Stimulated activated naive B cell treated with anti-CD40 and anti-IgM and Interleukin-4, amounts not matched to agents 10 μg/mL and 1 μg/mL and 100 μg/mL, for 72 hours (primary cell): ENCODE measurements around the gene ARMS2.

Experiments used
- ATAC-seq, 2 donors: fragments of 150-1000 bp; cut with Tn5 transposase; replicated peaks; 2 replicates each; pipeline ENCODE4 v1.10.0; 2021; ENCODE audit warnings: moderate library complexity in 1 of 2
- DNase-seq: peaks from one replicate; pipeline ENCODE4 v3.0.0; 2021
- H3K27ac Mint-ChIP-seq: one replicate; pipeline ENCODE4 v1.8.0; 2022; ENCODE audit warnings: mild to moderate bottlenecking, mixed read lengths
- H3K27me3 Mint-ChIP-seq, 2 donors: one replicate each; pipeline ENCODE4 v1.8.0; 2022; ENCODE audit warnings: mixed read lengths in 2 of 2
- H3K36me3 Mint-ChIP-seq, 2 donors: one replicate each; pipeline ENCODE4 v1.8.0; 2022; ENCODE audit warnings: mixed read lengths in 2 of 2, mild to moderate bottlenecking in 1 of 2
- H3K4me1 Mint-ChIP-seq, 2 donors: one replicate each; pipeline ENCODE4 v1.8.0; 2022; ENCODE audit warnings: mixed read lengths in 2 of 2, mild to moderate bottlenecking in 1 of 2
- H3K4me3 Mint-ChIP-seq, 2 donors: one replicate each; pipeline ENCODE4 v1.8.0; 2022; ENCODE audit warnings: mild to moderate bottlenecking in 2 of 2, mixed read lengths in 2 of 2, moderate library complexity in 1 of 2
- H3K9me3 Mint-ChIP-seq, 2 donors: one replicate each; pipeline ENCODE4 v1.8.0; 2022; ENCODE audit warnings: mixed read lengths in 2 of 2, mild to moderate bottlenecking in 1 of 2

Gene ARMS2

GRCh38 chr10:122499491-122499941, 45.1 kb downstream of the ARMS2 start:
- ATAC-seq (no peak), DNase-seq (no peak)
- Mint-ChIP-seq H3K4me1 (no peaks in the 10 kb centered on the region), H3K9me3 (no peaks in the 10 kb centered on the region), H3K27ac (no peak overlapping the region), H3K27me3 (peaks cover 13 to 36% of the 10 kb centered on the region in 2 donors), H3K36me3 (no peaks in the 10 kb centered on the region), H3K4me3 (no peak overlapping the region)

DNA sequence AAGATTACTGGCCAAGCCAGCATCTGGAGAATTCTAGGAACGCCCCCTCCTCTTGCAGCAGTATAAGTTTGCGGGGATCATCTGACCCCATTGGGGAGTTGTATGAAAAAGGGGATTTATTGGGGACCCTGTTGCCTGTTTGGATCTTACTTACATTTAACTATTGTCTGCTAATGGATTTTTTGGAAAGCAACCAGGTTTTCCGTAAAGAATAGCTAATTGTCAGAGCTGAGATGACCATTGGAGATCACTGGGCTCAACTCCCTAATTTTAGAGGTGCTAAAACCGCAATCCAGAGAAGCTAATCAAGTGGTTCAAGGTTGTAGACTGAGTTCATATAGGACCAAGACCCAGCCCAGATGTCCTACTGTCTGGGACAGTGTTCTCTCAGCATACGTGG, 45.7 kb downstream of the ARMS2 start:
- Mint-ChIP-seq H3K4me1 (no peaks in the 10 kb centered on the region), H3K27me3 (peaks cover 14 to 31% of the 10 kb centered on the region in 2 donors), H3K9me3 (no peaks in the 10 kb centered on the region), H3K27ac (no peak overlapping the region), H3K4me3 (no peak overlapping the region), H3K36me3 (no peaks in the 10 kb centered on the region)
- ATAC-seq (no peak), DNase-seq (no peak)

GRCh38 chr10:122500726-122501125, 46.3 kb downstream of the ARMS2 start:
- no peak for DNase-seq
- Mint-ChIP-seq H3K27ac (no peak overlapping the region), H3K36me3 (no peaks in the 10 kb centered on the region), H3K4me3 (no peak overlapping the region), H3K4me1 (no peaks in the 10 kb centered on the region), H3K9me3 (no peaks in the 10 kb centered on the region), H3K27me3 (peaks cover 16 to 27% of the 10 kb centered on the region in 2 donors)
- no peak for ATAC-seq

- Mint-ChIP-seq H3K36me3 (no peaks in the 10 kb centered on the region), H3K27ac (no peak overlapping the region), H3K27me3 (peaks cover 8 to 16% of the 10 kb centered on the region in 2 donors), H3K4me1 (no peaks in the 10 kb centered on the region), H3K9me3 (no peaks in the 10 kb centered on the region), H3K4me3 (no peak overlapping the region)
- no peak for DNase-seq
- ATAC-seq, result no peak
Measured at GRCh38 chr10:122503012-122503411, 48.6 kb downstream of the ARMS2 start.

DNA sequence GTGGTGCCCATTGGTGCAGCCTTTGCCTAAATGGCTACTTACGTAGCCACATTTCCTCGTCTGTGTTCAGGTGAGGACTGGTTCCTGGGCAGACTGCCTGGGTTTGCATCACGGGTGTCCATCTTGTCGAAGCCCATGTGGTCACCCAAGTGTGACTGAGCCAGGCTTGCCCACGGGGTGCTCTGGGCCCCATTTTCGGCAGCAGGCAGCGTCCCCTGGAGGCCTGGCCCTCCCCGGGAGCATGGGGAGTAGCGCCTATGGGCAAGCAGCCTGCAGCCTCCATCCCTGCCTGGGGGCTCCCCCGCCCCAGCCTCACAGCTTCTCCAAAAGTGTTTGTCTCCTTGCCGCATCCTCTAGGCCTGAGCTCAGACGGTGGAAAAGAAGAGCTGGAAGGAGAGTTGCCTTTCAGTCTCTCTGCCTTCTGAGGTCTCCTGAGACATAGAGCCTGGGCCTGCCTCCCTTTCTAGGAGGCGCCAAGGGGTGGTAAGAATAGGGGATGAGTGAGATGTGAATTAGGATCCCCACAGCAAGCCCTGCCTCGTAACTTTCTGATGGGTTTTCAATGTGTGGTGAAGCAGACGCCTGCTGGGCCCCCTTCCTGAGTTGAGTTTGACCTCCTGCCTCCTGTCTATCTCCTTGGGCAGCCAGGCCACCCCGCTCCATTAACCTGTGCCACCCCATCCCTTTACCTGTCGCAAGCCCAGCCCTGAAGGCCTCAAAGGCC, 49.6 kb downstream of the ARMS2 start:
- H3K4me3 Mint-ChIP-seq, result no peak overlapping the region
- ATAC-seq (no peak), DNase-seq (no peak)
- H3K36me3 Mint-ChIP-seq, result no peaks in the 10 kb centered on the region
- H3K9me3 Mint-ChIP-seq, result no peaks in the 10 kb centered on the region
- H3K4me1 Mint-ChIP-seq, result no peaks in the 10 kb centered on the region
- H3K27ac Mint-ChIP-seq, result no peak overlapping the region
- peaks cover 6 to 10% of the 10 kb centered on the region in 2 donors for H3K27me3 Mint-ChIP-seq

DNA sequence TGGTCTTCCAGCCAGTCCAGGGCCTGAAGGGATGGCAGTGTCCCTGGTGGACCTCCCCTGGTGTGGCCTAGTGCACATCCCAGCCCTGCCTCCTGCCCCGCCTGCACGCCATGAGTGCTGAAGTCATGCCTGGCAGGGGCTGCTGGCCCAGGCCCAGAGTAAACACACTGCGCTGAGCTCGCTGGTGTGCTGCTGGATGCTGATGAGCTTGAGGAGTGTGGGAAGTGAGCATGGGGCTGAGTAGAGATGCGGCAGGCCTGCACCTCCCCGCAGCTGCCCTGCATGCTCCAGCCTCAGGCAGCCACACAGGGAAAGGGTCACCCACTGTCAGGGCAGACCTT, 50.1 kb downstream of the ARMS2 start:
- Mint-ChIP-seq H3K4me3 (no peak overlapping the region), H3K27ac (no peak overlapping the region), H3K9me3 (no peaks in the 10 kb centered on the region), H3K27me3 (peaks cover under 1 to 13% of the 10 kb centered on the region in 2 donors), H3K36me3 (no peaks in the 10 kb centered on the region), H3K4me1 (no peaks in the 10 kb centered on the region)
- ATAC-seq (no peak), DNase-seq (no peak)

DNA sequence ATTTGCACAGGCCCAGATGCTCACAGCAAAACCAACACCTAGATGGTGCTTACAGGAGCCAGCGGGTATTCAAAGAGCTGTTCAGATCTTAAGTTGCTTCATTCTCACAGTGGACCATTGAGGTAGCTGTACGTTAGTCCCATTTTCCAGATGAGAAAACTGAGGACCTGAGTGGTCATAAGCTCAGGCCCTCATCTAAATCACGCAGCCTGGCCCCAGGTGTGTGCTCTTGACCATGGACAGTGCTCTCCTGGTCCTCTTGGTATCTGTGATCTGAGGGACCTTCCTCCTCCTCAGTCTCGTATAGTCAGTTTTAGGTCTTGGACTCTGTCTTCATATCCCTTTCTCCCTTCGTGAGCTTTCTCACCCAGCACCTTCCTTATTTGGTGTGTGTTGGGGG, 50.6 kb downstream of the ARMS2 start:
- Mint-ChIP-seq H3K27ac (no peak overlapping the region), H3K36me3 (no peaks in the 10 kb centered on the region)

GRCh38 chr10:122505885-122506645, 51.6 kb downstream of the ARMS2 start:
- Mint-ChIP-seq H3K4me1 (no peaks in the 10 kb centered on the region), H3K9me3 (no peaks in the 10 kb centered on the region), H3K36me3 (no peaks in the 10 kb centered on the region), H3K27ac (no peak overlapping the region), H3K27me3 (peaks cover 0 to 12% of the 10 kb centered on the region in 2 donors), H3K4me3 (no peak overlapping the region)
- ATAC-seq (no peak), DNase-seq (no peak)

More for the DNA sequence above, 50.6 kb downstream of the ARMS2 start:
- no peaks in the 10 kb centered on the region for H3K4me1 Mint-ChIP-seq
- H3K9me3 Mint-ChIP-seq, result no peaks in the 10 kb centered on the region
- ATAC-seq (no peak), DNase-seq (no peak)
- peaks cover 0 to 12% of the 10 kb centered on the region in 2 donors for H3K27me3 Mint-ChIP-seq
- H3K4me3 Mint-ChIP-seq, result no peak overlapping the region
